DOHH2 (cell line): ENCODE data around the gene CAPN7.

ENCODE experiments used
- EZH2phosphoT487 ChIP-seq: fragments of 200-600 bp; sonication (generic); IDR thresholded peaks from 2 replicates; pipeline ENCODE4 v1.6.1; 2017; ENCODE audit warnings: borderline replicate concordance, mild to moderate bottlenecking, antibody characterized with exemption, low read length, moderate library complexity, mixed read lengths
- TF ChIP-seq, protein P1 (sequence below): fragments of 200-600 bp; sonication (generic); IDR thresholded peaks from one replicate; pipeline ENCODE4 v1.5.1; 2014; ENCODE audit warnings: antibody characterized with exemption, mild to moderate bottlenecking, low read depth, low read length; ENCODE audit not compliant: poor library complexity, severe bottlenecking

DNA sequence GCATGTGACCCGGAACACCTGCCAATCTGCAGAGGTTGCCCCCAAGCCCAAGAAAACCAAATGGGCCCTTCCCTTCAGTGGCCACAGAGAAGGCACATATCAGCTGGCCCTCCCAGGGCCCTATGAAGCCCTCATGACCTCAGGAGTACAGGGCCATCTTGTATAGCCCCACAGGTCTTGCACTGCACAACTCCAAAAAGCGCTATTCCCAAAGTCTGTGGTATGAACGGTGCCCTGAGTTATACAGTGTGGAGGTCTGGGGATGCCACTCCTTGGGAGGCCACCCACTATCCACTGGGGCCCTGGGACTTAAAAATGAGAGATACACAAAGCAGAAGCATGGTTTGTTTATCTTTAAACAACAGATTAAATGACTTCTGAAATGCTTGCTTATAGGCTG lies 61.5 kb downstream of the CAPN7 start:
- TF ChIP-seq, protein P1, sequence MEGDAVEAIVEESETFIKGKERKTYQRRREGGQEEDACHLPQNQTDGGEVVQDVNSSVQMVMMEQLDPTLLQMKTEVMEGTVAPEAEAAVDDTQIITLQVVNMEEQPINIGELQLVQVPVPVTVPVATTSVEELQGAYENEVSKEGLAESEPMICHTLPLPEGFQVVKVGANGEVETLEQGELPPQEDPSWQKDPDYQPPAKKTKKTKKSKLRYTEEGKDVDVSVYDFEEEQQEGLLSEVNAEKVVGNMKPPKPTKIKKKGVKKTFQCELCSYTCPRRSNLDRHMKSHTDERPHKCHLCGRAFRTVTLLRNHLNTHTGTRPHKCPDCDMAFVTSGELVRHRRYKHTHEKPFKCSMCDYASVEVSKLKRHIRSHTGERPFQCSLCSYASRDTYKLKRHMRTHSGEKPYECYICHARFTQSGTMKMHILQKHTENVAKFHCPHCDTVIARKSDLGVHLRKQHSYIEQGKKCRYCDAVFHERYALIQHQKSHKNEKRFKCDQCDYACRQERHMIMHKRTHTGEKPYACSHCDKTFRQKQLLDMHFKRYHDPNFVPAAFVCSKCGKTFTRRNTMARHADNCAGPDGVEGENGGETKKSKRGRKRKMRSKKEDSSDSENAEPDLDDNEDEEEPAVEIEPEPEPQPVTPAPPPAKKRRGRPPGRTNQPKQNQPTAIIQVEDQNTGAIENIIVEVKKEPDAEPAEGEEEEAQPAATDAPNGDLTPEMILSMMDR, result no peak
- no peak for TF ChIP-seq EZH2phosphoT487
